ENCODE results near the gene IGF2BP1.
"Not testable (repeated sequence)": the region's sequence is repeated elsewhere in the genome, so short reads cannot be mapped to it uniquely, and the experiment has no call there.

- TF ChIP-seq MAX (IDR thresholded peaks at IDR 0.05; ENCODE audit: low read depth); NFIC (IDR thresholded peaks at IDR 0.05; ENCODE audit: borderline replicate concordance); TAF1 (IDR thresholded peaks at IDR 0.05; ENCODE audit: borderline replicate concordance, low read depth, low read length); CTCF (IDR thresholded peaks at IDR 0.05); RXRA (IDR thresholded peaks at IDR 0.05; ENCODE audit: borderline replicate concordance, low read depth); TEAD4 (IDR thresholded peaks at IDR 0.05; ENCODE audit: borderline replicate concordance, insufficient read depth); FOXM1 (IDR thresholded peaks at IDR 0.05; ENCODE audit: low read depth); USF2 (IDR thresholded peaks at IDR 0.05; ENCODE audit: borderline replicate concordance, low read depth, low read length); EZH2phosphoT487 (IDR thresholded peaks at IDR 0.05; ENCODE audit: borderline replicate concordance, low read depth); ELF1 (IDR thresholded peaks at IDR 0.05); GATA2 (CRISPR knock-in tag; IDR thresholded peaks at IDR 0.05); ZBTB33 (IDR thresholded peaks at IDR 0.05; ENCODE audit: borderline replicate concordance, low read depth); GABPA (IDR thresholded peaks at IDR 0.05; ENCODE audit: low read depth): not testable (repeated sequence)
Measured at GRCh38 chr17:49103360-49103759, 106.2 kb downstream of the IGF2BP1 start.

All from SK-N-SH (cell line).